H1 (cell line): ENCODE results near the gene AHRR. TPM values are rescaled to one million over a fixed set of nuclear protein-coding genes. Genes with fewer than 3 reads are reported as not detected.

Experiments used
- CTCF ChIA-PET: fragments of 300-600 bp; sonication (Branson Sonifier 250); formaldehyde crosslinking; loops from one replicate; lab custom pipeline; 2021; ENCODE audit not compliant: partially characterized antibody; lab: Charles Lee
- POLR2A ChIA-PET: fragments of 300-600 bp; sonication (Branson Sonifier 250); formaldehyde crosslinking; loops from one replicate; lab custom pipeline; 2021; ENCODE audit warnings: inconsistent platforms; ENCODE audit not compliant: partially characterized antibody; lab: Charles Lee
- DNase-seq, 2 experiments: peaks; one replicate each; pipeline versions ENCODE4 v3.0.0 to v3.0.0-alpha.2; 2010 to 2022; ENCODE audit warnings: low spot score in 2 of 2, low read depth in 1 of 2, mixed read lengths in 1 of 2
- FAIRE-seq: peaks from 2 replicates; lab custom pipeline; 2011; peaks lifted over from hg19 to GRCh38; lab: Jason Lieb, UNC
- H2AFZ ChIP-seq: 2 replicates; pipeline ENCODE4 v1.8.1; 2012; ENCODE audit warnings: low read length, inconsistent platforms
- H2AK5ac ChIP-seq: 2 replicates; pipeline ENCODE4 v1.6.1; 2013; ENCODE audit warnings: low read depth, low read length
- H2BK120ac ChIP-seq: replicated peaks from 2 replicates; pipeline ENCODE3; 2013; ENCODE audit warnings: low read depth, low read length, inconsistent platforms
- H2BK12ac ChIP-seq: 2 replicates; pipeline ENCODE4 v1.6.1; 2013; ENCODE audit warnings: low read depth, low read length
- H2BK15ac ChIP-seq: 2 replicates; pipeline ENCODE4 v1.6.1; 2013; ENCODE audit warnings: low read length
- H2BK20ac ChIP-seq: 2 replicates; pipeline ENCODE4 v1.6.1; 2013; ENCODE audit warnings: low read length
- H2BK5ac ChIP-seq: 2 replicates; pipeline ENCODE4 v1.6.1; 2013; ENCODE audit warnings: low read depth, low read length
- H3K14ac ChIP-seq: 2 replicates; pipeline ENCODE4 v1.6.1; 2013; ENCODE audit warnings: inconsistent platforms; ENCODE audit not compliant: insufficient read length
- H3K18ac ChIP-seq: 2 replicates; pipeline ENCODE4 v1.6.1; 2013; ENCODE audit warnings: low read length; ENCODE audit errors: extremely low read depth
- H3K23ac ChIP-seq: 2 replicates; pipeline ENCODE4 v1.6.1; 2013; ENCODE audit warnings: inconsistent platforms; ENCODE audit not compliant: insufficient read length
- H3K23me2 ChIP-seq: 2 replicates; pipeline ENCODE4 v1.6.1; 2013; ENCODE audit warnings: low read depth, low read length
- H3K27ac ChIP-seq: 2 replicates; pipeline ENCODE4 v1.6.1; 2011; ENCODE audit warnings: low read depth, low read length, inconsistent platforms
- H3K27me3 ChIP-seq, 4 experiments: replicated peaks in 1 of 4; 1 replicate in 1 of 4; 2 replicates in 3 of 4; pipeline versions ENCODE4 v1.6.1 to v1.8.1; 2011 to 2013; ENCODE audit warnings: low read length in 3 of 4, mild to moderate bottlenecking in 3 of 4, inconsistent platforms in 2 of 4, mixed read lengths in 2 of 4, moderate library complexity in 1 of 4; ENCODE audit not compliant: control insufficient read depth in 3 of 4, insufficient read depth in 3 of 4; ENCODE audit errors: extremely low read depth in 1 of 4
- H3K36me3 ChIP-seq, 4 experiments: 2 replicates each; pipeline versions ENCODE4 v1.6.1 to v1.8.1; 2011 to 2013; ENCODE audit warnings: mild to moderate bottlenecking in 4 of 4, low read length in 3 of 4, moderate library complexity in 2 of 4, control low read depth in 1 of 4, inconsistent platforms in 1 of 4; ENCODE audit not compliant: insufficient read depth in 4 of 4, control insufficient read depth in 2 of 4
- H3K4ac ChIP-seq: replicated peaks from 2 replicates; pipeline ENCODE3; 2013; ENCODE audit warnings: low read length, low read depth, mixed read lengths, inconsistent platforms; ENCODE audit not compliant: insufficient read length
- H3K4me1 ChIP-seq, 4 experiments: replicated peaks in 1 of 4; 1 replicate in 1 of 4; 2 replicates in 3 of 4; pipeline versions ENCODE4 v1.6.1 to v1.8.1; 2011 to 2013; ENCODE audit warnings: low read length in 3 of 4, inconsistent platforms in 2 of 4, mixed read lengths in 1 of 4; ENCODE audit not compliant: insufficient read depth in 4 of 4, control insufficient read depth in 3 of 4
- H3K4me2 ChIP-seq, 2 experiments: 2 replicates each; pipeline versions ENCODE4 v1.6.1 to v1.8.1; 2011 to 2013; ENCODE audit warnings: low read depth in 2 of 2, low read length in 2 of 2, control low read depth in 1 of 2, inconsistent platforms in 1 of 2, mild to moderate bottlenecking in 1 of 2; ENCODE audit not compliant: insufficient read depth in 1 of 2
- H3K4me3 ChIP-seq, 4 experiments: fragments of 200-600, 300-600 bp in 1 of 4; sonication (generic), shearing (Covaris generic), sonication (Bioruptor Twin) in 1 of 4; 2 replicates each; pipeline versions ENCODE4 v1.5.1 to v1.8.1; 2011 to 2016; ENCODE audit warnings: low read length in 4 of 4, low read depth in 3 of 4, control low read depth in 2 of 4, inconsistent platforms in 2 of 4, mild to moderate bottlenecking in 2 of 4, mixed read lengths in 1 of 4, moderate library complexity in 1 of 4; ENCODE audit not compliant: insufficient read depth in 2 of 4; ENCODE audit errors: extremely low read depth in 1 of 4
- H3K56ac ChIP-seq: replicated peaks from 2 replicates; pipeline ENCODE3; 2013; ENCODE audit warnings: low read depth, mild to moderate bottlenecking, mixed read lengths, low read length, inconsistent platforms; ENCODE audit not compliant: insufficient read length
- H3K79me1 ChIP-seq: 2 replicates; pipeline ENCODE4 v1.6.1; 2013; ENCODE audit warnings: low read depth, low read length, control low read depth
- H3K79me2 ChIP-seq, 2 experiments: 2 replicates each; pipeline versions ENCODE4 v1.6.1 to v1.8.1; 2012 to 2013; ENCODE audit warnings: low read length in 2 of 2, mild to moderate bottlenecking in 2 of 2, inconsistent platforms in 1 of 2; ENCODE audit not compliant: insufficient read depth in 2 of 2, control insufficient read depth in 1 of 2
- H3K9ac ChIP-seq, 4 experiments: replicated peaks in 1 of 4; 1 replicate in 1 of 4; 2 replicates in 3 of 4; pipeline versions ENCODE4 v1.6.1 to v1.8.1; 2011 to 2013; ENCODE audit warnings: low read depth in 3 of 4, low read length in 3 of 4, control low read depth in 2 of 4, mild to moderate bottlenecking in 2 of 4, moderate library complexity in 2 of 4, inconsistent platforms in 1 of 4; ENCODE audit errors: extremely low read depth in 1 of 4
- H3K9me3 ChIP-seq, 2 experiments: 2 replicates each; pipeline versions ENCODE4 v1.6.1 to v1.8.1; 2012 to 2013; ENCODE audit warnings: mild to moderate bottlenecking in 2 of 2, moderate library complexity in 2 of 2, control low read depth in 1 of 2, inconsistent platforms in 1 of 2, low read depth in 1 of 2, low read length in 1 of 2, mixed read lengths in 1 of 2; ENCODE audit not compliant: insufficient read depth in 2 of 2
- H4K20me1 ChIP-seq, 2 experiments: replicated peaks in 1 of 2; 2 replicates each; pipeline versions ENCODE3 to v1.8.1; 2011 to 2013; ENCODE audit warnings: inconsistent platforms in 2 of 2, low read length in 2 of 2, mild to moderate bottlenecking in 1 of 2; ENCODE audit not compliant: insufficient read depth in 2 of 2, control insufficient read depth in 1 of 2
- H4K5ac ChIP-seq: 2 replicates; pipeline ENCODE4 v1.6.1; 2013; ENCODE audit warnings: low read length, low read depth, mixed read lengths, inconsistent platforms; ENCODE audit not compliant: insufficient read length
- H4K8ac ChIP-seq: 2 replicates; pipeline ENCODE4 v1.8.0; 2013; ENCODE audit warnings: mild to moderate bottlenecking, moderate library complexity, low read length, inconsistent platforms; ENCODE audit not compliant: insufficient read depth; ENCODE audit errors: extremely low read depth
- H4K91ac ChIP-seq: replicated peaks from 2 replicates; pipeline ENCODE3; 2013; ENCODE audit warnings: low read length, mixed read lengths, inconsistent platforms; ENCODE audit not compliant: insufficient read length
- CHD2 ChIP-seq: IDR thresholded peaks from 2 replicates; pipeline ENCODE4 v1.6.1; 2012; ENCODE audit warnings: low read length, improper control_type of control experiment
- KDM4A ChIP-seq: IDR thresholded peaks from one replicate; pipeline ENCODE4 v1.7.1; 2012; ENCODE audit warnings: low read depth, mild to moderate bottlenecking, moderate library complexity, low read length, inconsistent platforms; ENCODE audit not compliant: severe bottlenecking
- SRF ChIP-seq: IDR thresholded peaks from 2 replicates; pipeline ENCODE4 v1.6.1; 2011; ENCODE audit warnings: mild to moderate bottlenecking, low read depth, low read length, moderate library complexity
- SUZ12 ChIP-seq: fragments of 200-600 bp; sonication (generic); IDR thresholded peaks from 2 replicates; pipeline ENCODE4 v1.6.1; 2012; ENCODE audit warnings: mild to moderate bottlenecking, inconsistent platforms, low read length, moderate library complexity, mixed read lengths
- WGBS, 2 experiments: shearing (Covaris generic) in 1 of 2; methylation state at CpG; one replicate each; pipeline versions ENCODE4 v1.1.6 to v1.1.7; 2013 to 2015; ENCODE audit warnings: low lambda C conversion rate in 2 of 2, mixed read lengths in 2 of 2, inconsistent platforms in 1 of 2, low coverage in 1 of 2, missing lambda C conversion rate in 1 of 2; ENCODE audit not compliant: insufficient replicate concordance in 2 of 2, insufficient coverage in 1 of 2, insufficient read length in 1 of 2; ENCODE audit errors: extremely low coverage in 1 of 2, missing lambda C conversion rate in 1 of 2; 5-methylcytosine and 5-hydroxymethylcytosine counted together
- polyA plus RNA-seq, 7 experiments: library from polyadenylated mRNA; depleted of rRNA in 3 of 7; stranded (reverse) in 5 of 7; unstranded in 2 of 7; fragments of >200 nt in 5 of 7; fragments of 200-250 nt in 2 of 7; gene quantifications; 1 replicate in 5 of 7; 2 replicates in 1 of 7; 4 replicates in 1 of 7; pipeline versions ENCODE4 v1.2.1 to v1.2.3, GENCODE V29; 2011 to 2013; ENCODE audit warnings: missing spikeins in 2 of 7, mixed read lengths in 2 of 7
- total RNA-seq: library from RNA; stranded (reverse); fragmentation: NEBNext Ultra II Directional; extraction: Animal tissue kit (Norgen Biotek cat#: 25700); gene quantifications from 2 replicates; pipeline ENCODE4 v1.2.1, GENCODE V29; 2021

The AHRR gene
- total and polyA plus RNA-seq, 2 of the 8 experiments (the other 6 are each of a cell fraction or from before 2014, with no cell fraction given): 0.41 to 0.80 TPM

GRCh38 chr5:321726-322251 is 275 bp downstream of the AHRR start:
- no peak overlapping the region for H4K91ac ChIP-seq
- H4K20me1 ChIP-seq: no peaks in the 10 kb centered on the region
- H3K4me1 ChIP-seq: peaks cover 0 to 19% (median 3%) of the 10 kb centered on the region in 4 experiments; a peak in 5 of 7 replicates
- H4K8ac ChIP-seq: no peak overlapping the region; the same call in 1 of the 2 replicates
- H3K79me2 ChIP-seq: no peaks in the 10 kb centered on the region
- H3K4ac ChIP-seq: no peak overlapping the region
- no peak overlapping the region for H2BK5ac ChIP-seq
- no peak overlapping the region for H2AK5ac ChIP-seq
- FAIRE-seq (no peak), DNase-seq (no peak)
- no peak overlapping the region; the same call in 1 of the 2 replicates for H2AFZ ChIP-seq
- H2BK20ac ChIP-seq: no peak overlapping the region
- no peak overlapping the region for H3K56ac ChIP-seq
- no peak overlapping the region for H2BK120ac ChIP-seq
- 4% methylated on average over 36 of the region's 67 CpGs; no CpG with 5 or more reads in 1 of the 2 experiments for WGBS, 2 experiments
- POLR2A ChIA-PET: interaction anchor here (0.8 to 1.0 kb wide), 3 partner anchors 16 to 22 kb away, joined by 3 to 4 read pairs (median 4); no protein-coding TSS in a partner anchor
- peaks cover 17% of the 10 kb centered on the region; the same call in 1 of the 2 replicates for H3K23me2 ChIP-seq
- H2BK15ac ChIP-seq: 0 out of 2 replicates have a peak overlapping the region, but pooled peaks have one; percentile 29
- H4K5ac ChIP-seq: no peak overlapping the region
- H2BK12ac ChIP-seq: no peak overlapping the region
- no peak overlapping the region for H3K9ac ChIP-seq
- no peak overlapping the region for H3K27ac ChIP-seq
- peak overlapping the region; percentile 76 to 99 for H3K4me2 ChIP-seq
- H3K14ac ChIP-seq: no peak overlapping the region
- H3K79me1 ChIP-seq: no peaks in the 10 kb centered on the region
- H3K18ac ChIP-seq: no peak overlapping the region
- TF ChIP-seq SUZ12 (peak; percentile 69; the same call in 1 of the 2 replicates), SRF (no peak), CHD2 (no peak), KDM4A (peak; percentile 83)
- TF ChIP-seq, all 59 proteins: peak for 2
- H3K9me3 ChIP-seq: no peaks in the 10 kb centered on the region
- H3K27me3 ChIP-seq: peaks cover 38 to 53% (median 52%) of the 10 kb centered on the region in 4 experiments
- no peaks in the 10 kb centered on the region for H3K36me3 ChIP-seq
- CTCF ChIA-PET: interaction anchor here (0.7 to 2.1 kb wide), 8 partner anchors 14 to 116 kb away, joined by 3 to 9 read pairs (median 4); no protein-coding TSS in a partner anchor
- H3K23ac ChIP-seq: no peak overlapping the region
- H3K4me3 ChIP-seq: peak overlapping the region; percentile 22 to 93 (median 54)
